HL-60/S4 treated with phorbol 12-myristate 13-acetate at 8.2 ng/mL for 4 days and 3 days (cell line): ENCODE measurements around the gene CRB3.

ENCODE experiments used
- in situ Hi-C: fragments of 300-500 bp; cut with MboI; formaldehyde crosslinking; loops from 2 replicates; pipeline ENCODE4 v1.15.0; 2022; ENCODE audit warnings: low sequenced_read_pairs

The CRB3 gene

GRCh38 chr19:6465663-6466062 is 1.6 kb downstream of the CRB3 start:
- in situ Hi-C loops, result no loop called here

- in situ Hi-C loops, result no loop called here
These were observed 2.6 kb downstream of the CRB3 start for GRCh38 chr19:6466526-6467248.

GRCh38 chr19:6467384-6467783 is 3.3 kb downstream of the CRB3 start:
- in situ Hi-C loops, result no loop called here

GRCh38 chr19:6470173-6470572 is 6.1 kb downstream of the CRB3 start:
- in situ Hi-C loops, result no loop called here

- in situ Hi-C loops, result no loop called here
These were observed 7.0 kb downstream of the CRB3 start for GRCh38 chr19:6471076-6471475.

GRCh38 chr19:6472713-6473112 is 8.6 kb downstream of the CRB3 start:
- in situ Hi-C loops, result no loop called here

- in situ Hi-C loops, result no loop called here
These were observed 9.6 kb downstream of the CRB3 start for GRCh38 chr19:6473647-6474046.

GRCh38 chr19:6475321-6476108 is 11.4 kb downstream of the CRB3 start:
- in situ Hi-C loops, result no loop called here

GRCh38 chr19:6476155-6476895 is 12.3 kb downstream of the CRB3 start:
- in situ Hi-C loops, result no loop called here

- in situ Hi-C loops, result no loop called here
These were observed 12.9 kb downstream of the CRB3 start for GRCh38 chr19:6476896-6477431.

GRCh38 chr19:6478815-6479214 is 14.7 kb downstream of the CRB3 start:
- in situ Hi-C loops, result no loop called here

- in situ Hi-C loops, result no loop called here
These were observed 15.8 kb downstream of the CRB3 start for GRCh38 chr19:6479836-6480398.

GRCh38 chr19:6480848-6481415 is 16.9 kb downstream of the CRB3 start:
- in situ Hi-C loops, result no loop called here

- in situ Hi-C loops, result no loop called here
These were observed 17.7 kb downstream of the CRB3 start, which contains the start of gene DENND1C for GRCh38 chr19:6481541-6482342. Gene DENND1C (minus strand): TSS chr19:6481787. CDS start chr19:6481695, 92 bp downstream.

GRCh38 chr19:6482343-6482686 is 18.2 kb downstream of the CRB3 start:
- in situ Hi-C loops, result no loop called here

GRCh38 chr19:6483235-6483634 is 19.2 kb downstream of the CRB3 start:
- in situ Hi-C loops, result no loop called here

- in situ Hi-C loops, result no loop called here
These were observed 20.2 kb downstream of the CRB3 start for GRCh38 chr19:6484230-6484629.

- in situ Hi-C loops, result no loop called here
These were observed 20.8 kb downstream of the CRB3 start for GRCh38 chr19:6484831-6485230.

GRCh38 chr19:6489278-6490061 is 25.4 kb downstream of the CRB3 start:
- in situ Hi-C loops, result no loop called here
